ENCODE data around the gene CDCP2.

CDCP2 gene

GRCh38 chr1:54173681-54174080 is 20.9 kb upstream of the CDCP2 start:
- no peak for DNase-seq (ENCODE audit: low read depth, low spot score)
- no peak overlapping the region for H3K4me3 ChIP-seq (ENCODE audit: insufficient read length, low read depth)
- TF ChIP-seq ZNF274 (IDR thresholded peaks at IDR 0.05; ENCODE audit: low read depth, low read length) (no peak), YY1 (IDR thresholded peaks at IDR 0.05; ENCODE audit: insufficient read depth, insufficient read length) (no peak), SUZ12 (IDR thresholded peaks at IDR 0.05; ENCODE audit: extremely low read depth, insufficient read depth, insufficient read length) (no peak)
- H3K9me3 ChIP-seq (ENCODE audit: insufficient read depth, low read length): no peaks in the 10 kb centered on the region
- peaks cover 7% of the 10 kb centered on the region for H3K4me1 ChIP-seq (ENCODE audit: insufficient read depth, insufficient read length)
- H3K36me3 ChIP-seq (ENCODE audit: insufficient read depth, insufficient read length, low read length): peaks cover 26% of the 10 kb centered on the region
- H3K27me3 ChIP-seq (ENCODE audit: insufficient read depth, insufficient read length): no peaks in the 10 kb centered on the region
- H3K9ac ChIP-seq (ENCODE audit: insufficient read length, low read depth): no peak overlapping the region

DNA sequence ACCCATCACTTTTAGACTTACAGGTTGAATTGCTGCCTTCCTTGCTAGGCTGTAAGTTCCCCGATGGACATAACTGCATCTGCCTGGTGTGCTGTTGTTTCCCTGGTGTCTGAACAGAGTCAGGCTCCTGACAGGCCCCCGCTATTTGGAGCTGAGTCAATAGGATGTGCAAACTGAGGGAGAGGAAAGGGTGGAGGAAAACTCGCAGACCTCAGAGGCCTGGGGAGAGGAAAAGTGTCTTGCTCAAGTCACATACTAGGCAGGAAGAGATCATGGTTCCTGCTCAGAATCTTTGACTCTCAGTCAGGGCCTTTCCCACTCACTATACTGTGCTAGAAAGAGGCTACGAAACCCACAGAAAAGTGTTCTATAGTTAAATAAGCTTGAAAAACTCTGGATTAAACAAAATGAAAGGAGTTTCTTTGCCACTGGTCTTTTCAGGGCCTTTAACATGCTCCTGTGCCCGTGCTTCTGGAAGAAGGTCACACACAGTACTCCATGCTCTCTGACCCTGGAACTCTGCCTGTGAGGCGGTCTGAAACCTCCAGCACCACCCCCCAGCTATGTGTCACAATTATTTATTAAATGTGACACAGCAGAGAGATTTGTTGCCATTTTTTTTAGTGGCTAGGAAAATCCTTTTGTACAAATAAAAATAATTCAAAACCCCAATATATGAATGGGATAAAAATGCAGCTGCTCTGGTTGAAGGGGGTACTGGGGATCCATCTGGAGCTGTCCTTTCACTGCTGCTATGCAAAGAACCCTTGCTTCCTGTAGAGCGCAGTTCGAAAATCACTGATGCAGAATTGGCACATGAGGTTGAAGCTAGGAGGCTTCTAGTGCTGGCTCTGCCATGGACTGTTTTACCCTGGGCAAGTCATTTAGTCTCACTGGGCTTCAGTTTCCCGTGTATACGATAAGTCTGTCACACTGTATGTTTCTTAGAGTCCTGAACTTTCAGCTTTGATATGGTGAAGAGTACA is 20.1 kb upstream of the CDCP2 start:
- Histone ChIP-seq H3K27me3 (ENCODE audit: insufficient read depth, insufficient read length) (no peaks in the 10 kb centered on the region), H3K4me3 (ENCODE audit: insufficient read length, low read depth) (no peak overlapping the region), H3K9ac (ENCODE audit: insufficient read length, low read depth) (no peak overlapping the region), H3K36me3 (ENCODE audit: insufficient read depth, insufficient read length, low read length) (peaks cover 19% of the 10 kb centered on the region), H3K4me1 (ENCODE audit: insufficient read depth, insufficient read length) (peaks cover 7% of the 10 kb centered on the region), H3K9me3 (ENCODE audit: insufficient read depth, low read length) (no peaks in the 10 kb centered on the region)
- no peak for DNase-seq (ENCODE audit: low read depth, low spot score)
- TF ChIP-seq ZNF274 (IDR thresholded peaks at IDR 0.05; ENCODE audit: low read depth, low read length): no peak
- no peak for TF ChIP-seq YY1 (IDR thresholded peaks at IDR 0.05; ENCODE audit: insufficient read depth, insufficient read length)
- TF ChIP-seq SUZ12 (IDR thresholded peaks at IDR 0.05; ENCODE audit: extremely low read depth, insufficient read depth, insufficient read length): no peak

GRCh38 chr1:54171606-54172005 is 18.8 kb upstream of the CDCP2 start:
- DNase-seq (ENCODE audit: low read depth, low spot score): no peak
- H3K9ac ChIP-seq (ENCODE audit: insufficient read length, low read depth): no peak overlapping the region
- H3K27me3 ChIP-seq (ENCODE audit: insufficient read depth, insufficient read length): no peaks in the 10 kb centered on the region
- H3K4me3 ChIP-seq (ENCODE audit: insufficient read length, low read depth): no peak overlapping the region
- TF ChIP-seq SUZ12 (IDR thresholded peaks at IDR 0.05; ENCODE audit: extremely low read depth, insufficient read depth, insufficient read length) (no peak), ZNF274 (IDR thresholded peaks at IDR 0.05; ENCODE audit: low read depth, low read length) (no peak), YY1 (IDR thresholded peaks at IDR 0.05; ENCODE audit: insufficient read depth, insufficient read length) (no peak)
- peaks cover 14% of the 10 kb centered on the region for H3K36me3 ChIP-seq (ENCODE audit: insufficient read depth, insufficient read length, low read length)
- H3K9me3 ChIP-seq (ENCODE audit: insufficient read depth, low read length): no peaks in the 10 kb centered on the region
- H3K4me1 ChIP-seq (ENCODE audit: insufficient read depth, insufficient read length): peaks cover 7% of the 10 kb centered on the region

- no peak for TF ChIP-seq SUZ12 (IDR thresholded peaks at IDR 0.05; ENCODE audit: extremely low read depth, insufficient read depth, insufficient read length)
Observed at GRCh38 chr1:54171016-54171415, 18.2 kb upstream of the CDCP2 start.

GRCh38 chr1:54169068-54169467 is 16.3 kb upstream of the CDCP2 start:
- TF ChIP-seq SUZ12 (IDR thresholded peaks at IDR 0.05; ENCODE audit: extremely low read depth, insufficient read depth, insufficient read length): no peak
- no peak for TF ChIP-seq ZNF274 (IDR thresholded peaks at IDR 0.05; ENCODE audit: low read depth, low read length)
- no peak for TF ChIP-seq YY1 (IDR thresholded peaks at IDR 0.05; ENCODE audit: insufficient read depth, insufficient read length)
- no peaks in the 10 kb centered on the region for H3K9me3 ChIP-seq (ENCODE audit: insufficient read depth, low read length)
- no peak for DNase-seq (ENCODE audit: low read depth, low spot score)
- no peaks in the 10 kb centered on the region for H3K27me3 ChIP-seq (ENCODE audit: insufficient read depth, insufficient read length)
- H3K4me3 ChIP-seq (ENCODE audit: insufficient read length, low read depth): no peak overlapping the region
- H3K4me1 ChIP-seq (ENCODE audit: insufficient read depth, insufficient read length): peaks cover 9% of the 10 kb centered on the region
- no peak overlapping the region for H3K9ac ChIP-seq (ENCODE audit: insufficient read length, low read depth)
- peaks cover 5% of the 10 kb centered on the region for H3K36me3 ChIP-seq (ENCODE audit: insufficient read depth, insufficient read length, low read length)

More at GRCh38 chr1:54171016-54171415, 18.2 kb upstream of the CDCP2 start:
- Histone ChIP-seq H3K9me3 (ENCODE audit: insufficient read depth, low read length) (no peaks in the 10 kb centered on the region), H3K9ac (ENCODE audit: insufficient read length, low read depth) (no peak overlapping the region), H3K4me3 (ENCODE audit: insufficient read length, low read depth) (no peak overlapping the region), H3K36me3 (ENCODE audit: insufficient read depth, insufficient read length, low read length) (peaks cover 14% of the 10 kb centered on the region), H3K4me1 (ENCODE audit: insufficient read depth, insufficient read length) (peaks cover 7% of the 10 kb centered on the region), H3K27me3 (ENCODE audit: insufficient read depth, insufficient read length) (no peaks in the 10 kb centered on the region)
- no peak for DNase-seq (ENCODE audit: low read depth, low spot score)

DNA sequence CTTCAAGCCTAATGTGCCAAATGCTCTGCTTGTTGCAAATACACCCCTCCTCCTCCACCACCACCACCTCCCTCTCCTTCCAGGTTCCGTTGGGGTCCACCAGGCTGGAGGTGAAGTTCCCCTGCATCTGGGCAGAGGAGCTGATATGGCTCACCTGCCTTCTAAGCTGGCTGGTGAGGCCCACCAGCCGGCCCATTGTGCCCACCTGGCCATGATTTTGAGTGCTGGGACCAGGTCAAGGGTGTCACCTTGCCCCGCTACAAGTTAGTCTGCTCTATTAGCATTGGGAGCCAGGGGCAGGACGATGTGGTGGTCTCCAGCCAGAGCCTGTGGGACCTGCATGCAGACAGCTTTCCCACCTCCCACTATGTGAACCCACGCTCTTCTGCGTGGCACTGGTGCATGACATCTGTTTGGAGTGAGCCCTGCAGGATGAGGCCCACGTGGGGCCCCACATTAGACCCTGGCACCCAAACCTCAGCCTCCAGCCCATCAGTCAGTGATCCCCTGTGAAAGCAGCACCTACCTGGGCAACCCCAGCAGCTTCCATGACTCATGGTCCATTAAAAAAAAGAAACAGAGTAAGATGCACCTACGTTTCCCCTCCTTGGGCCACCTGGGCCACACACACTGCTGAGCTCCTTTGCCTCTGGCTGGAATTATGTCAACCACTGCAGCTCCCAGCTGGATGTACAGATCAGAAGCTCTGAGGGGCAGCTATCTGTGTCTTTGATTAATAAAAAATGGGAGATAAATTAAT is 15.6 kb upstream of the CDCP2 start:
- Histone ChIP-seq H3K36me3 (ENCODE audit: insufficient read depth, insufficient read length, low read length) (no peaks in the 10 kb centered on the region), H3K4me3 (ENCODE audit: insufficient read length, low read depth) (no peak overlapping the region), H3K27me3 (ENCODE audit: insufficient read depth, insufficient read length) (no peaks in the 10 kb centered on the region), H3K9ac (ENCODE audit: insufficient read length, low read depth) (no peak overlapping the region), H3K4me1 (ENCODE audit: insufficient read depth, insufficient read length) (peaks cover 13% of the 10 kb centered on the region), H3K9me3 (ENCODE audit: insufficient read depth, low read length) (no peaks in the 10 kb centered on the region)
- no peak for TF ChIP-seq SUZ12 (IDR thresholded peaks at IDR 0.05; ENCODE audit: extremely low read depth, insufficient read depth, insufficient read length)
- no peak for TF ChIP-seq ZNF274 (IDR thresholded peaks at IDR 0.05; ENCODE audit: low read depth, low read length)
- TF ChIP-seq YY1 (IDR thresholded peaks at IDR 0.05; ENCODE audit: insufficient read depth, insufficient read length): no peak
- no peak for DNase-seq (ENCODE audit: low read depth, low spot score)

All from NT2/D1 (cell line).